Measurements from ENCODE around the gene MRNIP. TPM values are rescaled to one million over a fixed set of nuclear protein-coding genes. Genes with fewer than 3 reads are reported as not detected.

MRNIP gene
- total RNA-seq, 1 donor from 2014 or later: 13.1 TPM

GRCh38 chr5:179820127-179820482 is 38.5 kb downstream of the MRNIP start:
- H3K27me3 ChIP-seq (ENCODE audit: low read depth): no peaks in the 10 kb centered on the region
- TF ChIP-seq, protein P1, sequence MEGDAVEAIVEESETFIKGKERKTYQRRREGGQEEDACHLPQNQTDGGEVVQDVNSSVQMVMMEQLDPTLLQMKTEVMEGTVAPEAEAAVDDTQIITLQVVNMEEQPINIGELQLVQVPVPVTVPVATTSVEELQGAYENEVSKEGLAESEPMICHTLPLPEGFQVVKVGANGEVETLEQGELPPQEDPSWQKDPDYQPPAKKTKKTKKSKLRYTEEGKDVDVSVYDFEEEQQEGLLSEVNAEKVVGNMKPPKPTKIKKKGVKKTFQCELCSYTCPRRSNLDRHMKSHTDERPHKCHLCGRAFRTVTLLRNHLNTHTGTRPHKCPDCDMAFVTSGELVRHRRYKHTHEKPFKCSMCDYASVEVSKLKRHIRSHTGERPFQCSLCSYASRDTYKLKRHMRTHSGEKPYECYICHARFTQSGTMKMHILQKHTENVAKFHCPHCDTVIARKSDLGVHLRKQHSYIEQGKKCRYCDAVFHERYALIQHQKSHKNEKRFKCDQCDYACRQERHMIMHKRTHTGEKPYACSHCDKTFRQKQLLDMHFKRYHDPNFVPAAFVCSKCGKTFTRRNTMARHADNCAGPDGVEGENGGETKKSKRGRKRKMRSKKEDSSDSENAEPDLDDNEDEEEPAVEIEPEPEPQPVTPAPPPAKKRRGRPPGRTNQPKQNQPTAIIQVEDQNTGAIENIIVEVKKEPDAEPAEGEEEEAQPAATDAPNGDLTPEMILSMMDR (IDR thresholded peaks at IDR 0.05; ENCODE audit: borderline replicate concordance): no peak
- H3K4me1 ChIP-seq: peaks cover 84% of the 10 kb centered on the region
- H3K27ac ChIP-seq (replicated peaks): peak overlapping the region; percentile 98
- intact Hi-C loops (cut with micrococcal nuclease): no loop called here
- no peak for DNase-seq
- peak overlapping the region; percentile 91 for H3K4me3 ChIP-seq
- peaks cover 33% of the 10 kb centered on the region for H3K36me3 ChIP-seq
- H3K9me3 ChIP-seq (replicated peaks): no peaks in the 10 kb centered on the region

DNA sequence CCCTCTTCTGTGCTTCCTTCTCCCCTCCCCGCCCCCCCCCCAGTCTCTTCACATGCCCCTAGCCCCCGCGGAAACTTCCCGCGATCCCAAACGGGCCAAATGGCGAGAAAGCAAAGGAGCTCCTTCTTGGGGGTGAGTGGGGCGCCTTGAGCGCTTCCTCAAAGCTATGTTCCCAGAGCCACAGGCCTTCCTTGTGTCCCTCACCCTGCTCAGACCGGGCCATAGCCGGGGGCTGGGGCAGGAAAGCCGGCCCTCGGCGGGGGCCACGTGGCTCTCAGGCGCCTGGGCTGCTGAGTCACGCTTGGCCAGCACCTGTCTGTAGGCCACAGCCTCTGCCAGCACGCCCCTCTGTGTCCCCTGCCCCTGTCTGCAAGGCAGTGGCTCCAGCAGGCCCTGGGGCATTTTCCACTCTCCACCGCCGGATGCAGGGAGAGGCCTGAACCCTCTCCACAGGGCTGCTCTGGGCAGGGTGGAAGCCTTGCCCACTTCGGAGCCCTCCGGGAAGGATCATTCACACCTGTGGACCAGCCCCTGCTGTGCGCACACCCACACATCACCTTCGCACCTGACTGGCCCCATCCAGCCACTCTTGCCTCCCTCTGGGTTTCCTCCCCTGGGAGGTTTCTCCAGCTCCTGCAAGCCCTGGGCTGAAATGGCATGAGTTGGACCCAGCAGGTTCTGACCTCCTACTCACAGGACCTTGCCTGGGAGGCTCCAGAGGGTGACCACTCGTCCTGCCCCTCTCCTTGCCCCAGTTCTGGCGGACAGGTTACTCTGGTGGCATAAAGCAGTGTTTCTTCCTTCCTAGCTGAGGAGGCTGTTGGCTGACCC is 39.1 kb downstream of the MRNIP start:
- intact Hi-C loops (cut with micrococcal nuclease): no loop called here
- peaks cover 78% of the 10 kb centered on the region for H3K4me1 ChIP-seq
- H3K27ac ChIP-seq (replicated peaks): peak overlapping the region; percentile 98
- no peaks in the 10 kb centered on the region for H3K27me3 ChIP-seq (ENCODE audit: low read depth)
- peak overlapping the region; percentile 91 for H3K4me3 ChIP-seq
- no peaks in the 10 kb centered on the region for H3K9me3 ChIP-seq (replicated peaks)
- DNase-seq: peak; percentile 61
- H3K36me3 ChIP-seq: peaks cover 27% of the 10 kb centered on the region
- TF ChIP-seq, protein P1 (IDR thresholded peaks at IDR 0.05; ENCODE audit: borderline replicate concordance): no peak

GRCh38 chr5:179818746-179819295 is 39.8 kb downstream of the MRNIP start:
- TF ChIP-seq, protein P1 (IDR thresholded peaks at IDR 0.05; ENCODE audit: borderline replicate concordance): no peak
- peak overlapping the region; percentile 91 for H3K4me3 ChIP-seq
- peak; percentile 95 for DNase-seq
- H3K36me3 ChIP-seq: peaks cover 21% of the 10 kb centered on the region
- H3K4me1 ChIP-seq: peaks cover 71% of the 10 kb centered on the region
- intact Hi-C loops (cut with micrococcal nuclease): no loop called here
- peak overlapping the region; percentile 98 for H3K27ac ChIP-seq (replicated peaks)
- no peaks in the 10 kb centered on the region for H3K27me3 ChIP-seq (ENCODE audit: low read depth)
- no peaks in the 10 kb centered on the region for H3K9me3 ChIP-seq (replicated peaks)

DNA sequence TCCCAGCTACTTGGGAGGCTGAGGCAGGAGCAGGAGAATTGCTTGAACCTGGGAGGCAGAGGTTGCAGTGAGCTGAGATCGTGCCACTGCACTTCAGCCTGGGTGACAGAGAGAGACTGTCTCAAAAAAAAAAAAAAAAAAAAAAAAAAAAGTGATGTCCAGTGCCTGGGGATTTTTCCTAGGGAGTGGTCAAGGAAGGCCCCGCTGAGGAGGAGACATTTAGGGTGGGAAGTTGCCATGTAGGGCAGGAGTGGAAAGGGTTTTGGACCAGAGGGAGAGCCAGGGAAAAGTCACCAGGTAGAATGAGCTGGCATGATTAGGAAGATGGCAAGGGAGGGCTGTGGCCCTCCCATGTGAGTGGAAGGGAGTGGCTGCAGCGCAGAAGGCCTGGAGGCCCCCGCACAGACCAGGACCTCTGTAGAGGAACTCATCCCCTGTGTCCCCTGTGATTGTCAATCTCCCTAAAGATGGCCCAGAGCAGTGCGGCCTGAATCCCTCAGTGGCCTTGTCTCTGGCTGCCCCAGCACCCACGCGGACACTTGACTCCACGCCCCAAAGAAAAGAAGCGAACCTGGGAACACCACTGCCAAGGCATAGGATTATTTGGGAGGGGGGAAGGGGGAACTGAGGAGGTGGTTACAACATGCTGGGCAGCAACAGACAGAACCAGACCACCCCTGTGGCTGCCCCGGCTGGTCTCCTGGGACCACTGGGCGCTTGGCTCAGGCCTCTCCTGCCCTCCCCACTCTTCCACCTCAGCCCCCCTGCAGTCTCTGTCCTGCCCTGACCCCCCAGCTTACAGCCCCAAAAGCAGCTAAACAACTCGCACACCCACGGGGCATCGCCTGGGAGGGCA is 40.5 kb downstream of the MRNIP start:
- TF ChIP-seq, protein P1 (IDR thresholded peaks at IDR 0.05; ENCODE audit: borderline replicate concordance): no peak
- Histone ChIP-seq H3K27me3 (ENCODE audit: low read depth) (no peaks in the 10 kb centered on the region), H3K27ac (replicated peaks) (peak overlapping the region; percentile 98), H3K4me3 (peak overlapping the region; percentile 91), H3K4me1 (peaks cover 64% of the 10 kb centered on the region), H3K36me3 (peaks cover 14% of the 10 kb centered on the region), H3K9me3 (replicated peaks) (no peaks in the 10 kb centered on the region)
- intact Hi-C loops (cut with micrococcal nuclease): no loop called here
- DNase-seq: no peak

DNA sequence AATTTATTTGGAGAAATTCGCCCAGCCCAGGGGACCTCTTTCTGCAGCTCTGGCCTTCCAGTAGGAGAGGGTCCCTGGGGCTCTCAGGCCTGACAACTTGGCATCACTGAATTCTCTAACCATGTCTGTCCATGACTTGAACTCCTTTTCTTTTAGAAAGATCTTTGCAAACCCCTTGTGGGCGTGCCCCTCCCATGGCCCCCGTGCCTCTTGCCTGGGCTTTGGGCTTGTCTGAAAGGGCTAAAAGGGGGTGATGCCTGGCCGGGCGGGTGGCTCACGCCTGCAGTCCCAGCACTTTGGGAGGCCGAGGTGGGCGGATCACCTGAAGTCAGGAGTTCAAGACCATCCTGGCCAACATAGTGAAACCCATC is 41.2 kb downstream of the MRNIP start:
- TF ChIP-seq, protein P1 (IDR thresholded peaks at IDR 0.05; ENCODE audit: borderline replicate concordance): no peak
- Histone ChIP-seq H3K36me3 (peaks cover 9% of the 10 kb centered on the region), H3K27ac (replicated peaks) (peak overlapping the region; percentile 98), H3K4me3 (peak overlapping the region; percentile 72), H3K4me1 (peaks cover 58% of the 10 kb centered on the region), H3K9me3 (replicated peaks) (no peaks in the 10 kb centered on the region), H3K27me3 (ENCODE audit: low read depth) (no peaks in the 10 kb centered on the region)
- DNase-seq: no peak
- intact Hi-C loops (cut with micrococcal nuclease): no loop called here
